MCF 10A (cell line): ENCODE data around the gene GLIPR1L2. TPM values are rescaled to one million over a fixed set of nuclear protein-coding genes. Genes with fewer than 3 reads are reported as not detected.
"Not testable (repeated sequence)": the region's sequence is repeated elsewhere in the genome, so short reads cannot be mapped to it uniquely, and the experiment has no call there.

Experiments
- BruUV-seq: library from RNA; stranded (reverse); fragments of 400-500 nt; replicated peaks from 2 replicates; lab custom pipeline; 2021; lab: Mats Ljungman, UMichigan
- CTCF ChIA-PET: fragments of 300-600 bp; sonication (Branson Sonifier 250); formaldehyde crosslinking; extraction: SDS; loops from one replicate; lab custom pipeline; 2021; ENCODE audit warnings: antibody characterized with exemption, inconsistent platforms; lab: Yijun Ruan, JAX
- POLR2A ChIA-PET: fragments of 300-600, 350-650 bp; sonication (Branson Sonifier 250); formaldehyde crosslinking; extraction: SDS; loops from one replicate; lab custom pipeline; 2020; ENCODE audit warnings: antibody characterized with exemption, inconsistent platforms; lab: Yijun Ruan, JAX
- DNase-seq: peaks from one replicate; pipeline ENCODE4 v3.0.0-alpha.2; 2018; ENCODE audit not compliant: unreplicated experiment
- H3K27ac Mint-ChIP-seq: one replicate; pipeline ENCODE4 v1.8.0; 2022; ENCODE audit warnings: mild to moderate bottlenecking, low read depth, mixed read lengths; ENCODE audit not compliant: unreplicated experiment
- H3K27me3 Mint-ChIP-seq: one replicate; pipeline ENCODE4 v1.8.0; 2022; ENCODE audit warnings: mixed read lengths; ENCODE audit not compliant: insufficient read depth, unreplicated experiment
- H3K36me3 Mint-ChIP-seq: one replicate; pipeline ENCODE4 v1.8.0; 2022; ENCODE audit warnings: mild to moderate bottlenecking, moderate library complexity, mixed read lengths; ENCODE audit not compliant: insufficient read depth, unreplicated experiment
- H3K4me1 Mint-ChIP-seq: one replicate; pipeline ENCODE4 v1.8.0; 2022; ENCODE audit warnings: mixed read lengths; ENCODE audit not compliant: insufficient read depth, unreplicated experiment
- H3K4me3 Mint-ChIP-seq: one replicate; pipeline ENCODE4 v1.8.0; 2022; ENCODE audit warnings: mild to moderate bottlenecking, moderate library complexity, mixed read lengths; ENCODE audit not compliant: unreplicated experiment
- H3K9me3 Mint-ChIP-seq: one replicate; pipeline ENCODE4 v1.8.0; 2022; ENCODE audit warnings: mixed read lengths; ENCODE audit not compliant: unreplicated experiment
- intact Hi-C: fragments of 100-400 bp; cut with micrococcal nuclease; formaldehyde crosslinking; loops from 2 replicates; pipeline ENCODE4 v1.14.1; 2022
- total RNA-seq: library from RNA; stranded (reverse); gene quantifications from 2 replicates; pipeline ENCODE4 v1.2.3, GENCODE V29; 2022
- TF ChIP-seq, protein P1 (sequence below): fragments of 200-600 bp; IDR thresholded peaks from one replicate; pipeline ENCODE4 v1.8.0; 2022; ENCODE audit warnings: antibody characterized with exemption, mild to moderate bottlenecking; ENCODE audit not compliant: unreplicated experiment

Gene GLIPR1L2
- total RNA-seq, 1 experiment from 2014 or later: 0.23 TPM

DNA sequence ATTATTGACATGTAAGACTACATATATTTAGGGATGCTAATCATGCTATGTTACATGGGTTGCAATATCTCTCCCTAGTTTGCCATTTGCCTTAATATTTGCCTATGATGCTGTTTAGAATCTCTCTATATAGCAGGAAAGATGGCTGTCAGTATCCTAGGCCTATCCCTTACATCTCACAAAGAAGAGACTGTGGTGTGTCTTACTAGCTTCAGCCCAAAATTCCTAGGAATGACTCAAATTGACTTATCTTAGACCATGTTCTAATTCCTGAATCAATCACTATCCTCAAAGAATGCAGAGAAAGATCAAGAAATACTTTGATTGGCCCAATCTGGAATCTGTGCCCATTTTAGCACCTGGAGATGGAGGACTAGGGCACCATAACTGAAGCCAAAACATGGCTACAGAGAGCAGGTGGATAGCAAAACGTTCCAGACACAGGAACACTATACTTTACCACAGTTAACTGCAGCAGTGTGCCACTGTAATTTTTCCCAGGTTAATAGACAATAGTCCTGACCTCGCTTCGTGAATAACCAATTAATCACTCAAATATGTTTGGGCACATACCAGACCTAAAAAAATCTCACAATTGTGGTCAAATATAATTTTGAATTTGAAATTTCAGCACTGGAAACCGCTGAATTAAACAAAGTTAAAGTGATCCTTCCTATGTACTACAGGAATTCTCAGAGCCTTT is 57.0 kb downstream of the GLIPR1L2 start:
- Mint-ChIP-seq H3K36me3 (no peaks in the 10 kb centered on the region), H3K4me1 (peaks cover 28% of the 10 kb centered on the region), H3K4me3 (no peak overlapping the region), H3K27ac (no peak overlapping the region), H3K9me3 (no peaks in the 10 kb centered on the region), H3K27me3 (no peaks in the 10 kb centered on the region)
- ChIA-PET POLR2A (interaction anchor here (0.6 kb wide), 1 partner anchor 862 kb away, joined by 5 read pairs; no protein-coding TSS in a partner anchor), CTCF (no interaction called here)
- BruUV-seq: no TSS peak
- DNase-seq: no peak
- intact Hi-C loops: no loop called here
- TF ChIP-seq, protein P1, sequence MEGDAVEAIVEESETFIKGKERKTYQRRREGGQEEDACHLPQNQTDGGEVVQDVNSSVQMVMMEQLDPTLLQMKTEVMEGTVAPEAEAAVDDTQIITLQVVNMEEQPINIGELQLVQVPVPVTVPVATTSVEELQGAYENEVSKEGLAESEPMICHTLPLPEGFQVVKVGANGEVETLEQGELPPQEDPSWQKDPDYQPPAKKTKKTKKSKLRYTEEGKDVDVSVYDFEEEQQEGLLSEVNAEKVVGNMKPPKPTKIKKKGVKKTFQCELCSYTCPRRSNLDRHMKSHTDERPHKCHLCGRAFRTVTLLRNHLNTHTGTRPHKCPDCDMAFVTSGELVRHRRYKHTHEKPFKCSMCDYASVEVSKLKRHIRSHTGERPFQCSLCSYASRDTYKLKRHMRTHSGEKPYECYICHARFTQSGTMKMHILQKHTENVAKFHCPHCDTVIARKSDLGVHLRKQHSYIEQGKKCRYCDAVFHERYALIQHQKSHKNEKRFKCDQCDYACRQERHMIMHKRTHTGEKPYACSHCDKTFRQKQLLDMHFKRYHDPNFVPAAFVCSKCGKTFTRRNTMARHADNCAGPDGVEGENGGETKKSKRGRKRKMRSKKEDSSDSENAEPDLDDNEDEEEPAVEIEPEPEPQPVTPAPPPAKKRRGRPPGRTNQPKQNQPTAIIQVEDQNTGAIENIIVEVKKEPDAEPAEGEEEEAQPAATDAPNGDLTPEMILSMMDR: no peak

DNA sequence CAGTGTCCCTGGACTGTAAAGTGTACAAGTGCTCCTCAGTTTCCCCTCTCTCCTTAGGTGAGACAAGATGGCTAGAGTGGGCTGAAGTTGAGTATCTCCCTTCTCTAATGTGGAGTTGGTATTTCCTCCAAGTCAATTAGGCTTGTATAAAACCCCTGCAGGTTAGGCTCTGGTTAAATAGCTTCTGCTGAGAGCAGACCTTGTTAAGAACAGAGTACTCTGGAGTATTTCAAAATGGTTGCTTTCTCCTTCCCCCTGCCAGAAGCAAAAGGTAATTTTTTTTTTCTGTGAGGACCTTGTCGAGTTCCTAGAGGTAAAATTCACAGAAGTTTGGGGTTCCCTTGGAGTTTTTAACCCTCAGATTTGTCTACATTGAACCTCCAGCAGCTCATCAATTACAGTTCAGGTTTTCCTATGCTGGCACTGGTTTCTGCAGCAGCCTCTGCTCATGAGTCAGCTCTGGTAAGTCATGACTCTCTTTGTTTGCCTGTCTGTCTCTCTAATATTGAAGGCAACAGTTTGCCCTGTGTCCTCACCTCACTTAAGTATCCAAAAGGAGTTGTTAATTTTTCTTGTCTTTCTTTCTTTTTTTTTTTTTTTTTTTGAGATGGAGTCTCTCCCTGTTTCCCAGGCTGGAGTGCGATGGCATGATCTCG is 61.9 kb downstream of the GLIPR1L2 start:
- POLR2A ChIA-PET: interaction anchor here (1.0 to 2.1 kb wide), 2 partner anchors 11 to 31 kb away, joined by 3 to 6 read pairs; no protein-coding TSS in a partner anchor

DNA sequence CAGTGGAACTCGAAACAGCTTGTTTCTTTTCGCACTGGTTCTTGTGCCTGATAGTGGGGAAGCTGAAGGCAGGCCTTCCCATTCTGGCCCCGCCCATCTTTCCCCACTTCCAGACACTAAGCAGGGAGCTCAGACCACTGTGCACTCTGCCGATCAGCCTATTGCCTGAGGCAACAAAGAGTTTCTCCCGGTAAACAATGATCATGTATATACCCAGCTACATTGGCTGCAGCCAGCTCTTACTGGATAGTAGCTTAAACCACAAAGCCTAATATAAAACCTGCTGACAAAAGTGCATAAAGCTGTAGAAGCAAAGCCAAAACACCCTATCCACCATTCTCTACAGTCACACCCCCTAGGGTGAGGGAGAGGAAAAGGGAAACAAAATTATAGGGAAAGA is 65.0 kb downstream of the GLIPR1L2 start:
- no peaks in the 10 kb centered on the region for H3K4me1 Mint-ChIP-seq
- CTCF ChIA-PET: interaction anchor here (0.5 to 1.2 kb wide), 4 partner anchors 10 to 463 kb away, joined by 3 to 4 read pairs (median 3); no protein-coding TSS in a partner anchor

More for the DNA sequence above, 61.9 kb downstream of the GLIPR1L2 start:
- peak; percentile 9 for DNase-seq
- intact Hi-C loops: no loop called here
- H3K36me3 Mint-ChIP-seq: no peaks in the 10 kb centered on the region
- no peak overlapping the region for H3K27ac Mint-ChIP-seq
- CTCF ChIA-PET: interaction anchor here (1.2 to 2.1 kb wide), 2 partner anchors 11 to 32 kb away, joined by 4 to 5 read pairs; no protein-coding TSS in a partner anchor
- no peaks in the 10 kb centered on the region for H3K9me3 Mint-ChIP-seq
- no peaks in the 10 kb centered on the region for H3K4me1 Mint-ChIP-seq
- H3K27me3 Mint-ChIP-seq: no peaks in the 10 kb centered on the region
- H3K4me3 Mint-ChIP-seq: no peak overlapping the region
- TF ChIP-seq, protein P1: no peak
- no TSS peak for BruUV-seq

DNA sequence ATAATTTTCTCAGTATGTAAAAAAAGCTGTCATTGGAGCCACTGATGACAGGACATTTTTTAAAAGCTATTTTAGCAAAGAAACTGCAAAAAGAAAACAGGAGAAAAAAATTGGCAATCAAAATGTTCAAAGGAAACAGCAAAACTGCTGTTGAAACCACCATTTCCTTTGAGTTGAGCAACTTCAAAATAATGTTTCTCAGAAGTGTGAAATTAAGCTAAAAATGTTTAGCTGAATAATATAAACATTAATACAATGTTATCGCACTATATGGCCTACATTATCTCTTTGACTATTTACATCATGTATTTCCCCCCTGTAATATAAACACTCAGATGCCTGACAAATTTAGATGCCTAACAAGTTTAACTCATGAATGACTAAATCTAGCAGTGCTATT is 66.3 kb downstream of the GLIPR1L2 start:
- Mint-ChIP-seq H3K4me3 (no peak overlapping the region), H3K27me3 (no peaks in the 10 kb centered on the region), H3K9me3 (peaks cover 8% of the 10 kb centered on the region), H3K4me1 (no peaks in the 10 kb centered on the region), H3K36me3 (no peaks in the 10 kb centered on the region), H3K27ac (no peak overlapping the region)
- no peak for DNase-seq
- ChIA-PET CTCF (no interaction called here), POLR2A (interaction anchor here (0.7 kb wide), 1 partner anchor 1338 kb away, joined by 3 read pairs; no protein-coding TSS in a partner anchor)
- intact Hi-C loops: no loop called here
- TF ChIP-seq, protein P1: no peak
- no TSS peak for BruUV-seq

More for the DNA sequence above, 65.0 kb downstream of the GLIPR1L2 start:
- intact Hi-C loops: no loop called here
- TF ChIP-seq, protein P1: no peak
- POLR2A ChIA-PET: no interaction called here
- Mint-ChIP-seq H3K4me3 (no peak overlapping the region), H3K36me3 (no peaks in the 10 kb centered on the region), H3K27me3 (no peaks in the 10 kb centered on the region), H3K9me3 (peaks cover 8% of the 10 kb centered on the region), H3K27ac (no peak overlapping the region)
- no TSS peak for BruUV-seq
- no peak for DNase-seq

DNA sequence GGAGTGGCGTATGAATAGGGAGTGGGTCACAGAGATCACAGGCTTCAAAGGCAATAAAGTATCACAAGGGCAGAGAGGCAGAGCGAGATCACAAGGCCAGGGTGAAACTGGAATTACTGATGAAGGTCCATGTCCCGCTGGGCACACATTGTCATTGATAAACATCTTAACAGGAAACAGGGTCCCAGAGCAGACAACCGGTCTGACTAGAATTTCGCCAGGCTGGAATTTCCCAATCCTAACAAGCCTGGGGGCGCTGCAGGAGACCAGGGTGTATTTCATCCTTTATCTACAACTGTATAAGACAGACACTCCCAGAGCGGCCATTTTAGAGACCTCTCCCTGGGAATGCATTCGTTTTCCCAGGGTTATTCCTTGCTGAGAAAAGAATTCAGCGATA is 67.0 kb downstream of the GLIPR1L2 start:
- H3K27me3 Mint-ChIP-seq, H3K27ac Mint-ChIP-seq, CTCF ChIA-PET, H3K4me1 Mint-ChIP-seq, BruUV-seq, H3K4me3 Mint-ChIP-seq, POLR2A ChIA-PET, DNase-seq, H3K36me3 Mint-ChIP-seq, intact Hi-C loops, H3K9me3 Mint-ChIP-seq: not testable (repeated sequence)
